GM12892 (cell line): Measurements from ENCODE around the gene SEBOX.
"Not testable (repeated sequence)": the region's sequence is repeated elsewhere in the genome, so short reads cannot be mapped to it uniquely, and the experiment has no call there.

Experiments
- DNase-seq: peaks from one replicate; pipeline ENCODE4 v3.0.0; 2011; ENCODE audit not compliant: insufficient read length
- FAIRE-seq: peaks from 2 replicates; lab custom pipeline; 2011; peaks lifted over from hg19 to GRCh38; lab: Jason Lieb, UNC
- POLR2A ChIP-seq: IDR thresholded peaks from 2 replicates; pipeline ENCODE4 v1.6.1; 2011; ENCODE audit warnings: low read depth, low read length, control low read depth
- POLR2AphosphoS5 ChIP-seq: IDR thresholded peaks from 2 replicates; pipeline ENCODE4 v1.6.1; 2011; ENCODE audit warnings: low read depth, low read length, control low read depth
- TAF1 ChIP-seq: IDR thresholded peaks from 2 replicates; pipeline ENCODE4 v1.6.1; 2011; ENCODE audit warnings: low read depth, mild to moderate bottlenecking, control low read depth, low read length, borderline replicate concordance

SEBOX gene

DNA sequence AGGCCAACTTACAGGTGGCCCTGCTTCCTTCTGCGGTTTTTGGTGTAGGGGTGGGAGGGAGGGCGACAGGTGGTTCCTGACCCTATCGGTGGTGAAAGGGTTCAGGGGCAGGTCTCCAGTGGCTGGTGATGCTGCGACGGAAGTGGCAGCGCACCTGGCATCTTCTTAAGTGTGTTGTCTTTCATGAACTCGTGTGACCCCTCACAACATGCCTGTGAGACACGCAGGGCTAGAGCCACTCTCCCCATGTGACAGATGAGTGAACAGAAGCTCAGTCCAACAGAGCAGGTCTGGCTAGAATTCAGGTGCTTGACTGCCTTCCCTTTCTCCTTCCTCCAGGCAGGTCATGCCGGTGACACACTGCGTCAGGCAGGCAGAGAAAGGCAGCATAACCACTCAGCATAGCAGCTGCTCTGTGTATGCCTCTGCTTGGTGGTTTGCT, 21.5 kb downstream of the SEBOX start:
- FAIRE-seq, result no peak
- DNase-seq, result no peak
- TF ChIP-seq POLR2AphosphoS5 (no peak), TAF1 (no peak), POLR2A (no peak; the same call in 1 of the 2 replicates)

GRCh38 chr17:28342313-28342712, 22.7 kb downstream of the SEBOX start:
- no peak for FAIRE-seq
- DNase-seq, result no peak
- TF ChIP-seq TAF1, result no peak
- no peak for TF ChIP-seq POLR2A
- TF ChIP-seq POLR2AphosphoS5, result no peak

DNA sequence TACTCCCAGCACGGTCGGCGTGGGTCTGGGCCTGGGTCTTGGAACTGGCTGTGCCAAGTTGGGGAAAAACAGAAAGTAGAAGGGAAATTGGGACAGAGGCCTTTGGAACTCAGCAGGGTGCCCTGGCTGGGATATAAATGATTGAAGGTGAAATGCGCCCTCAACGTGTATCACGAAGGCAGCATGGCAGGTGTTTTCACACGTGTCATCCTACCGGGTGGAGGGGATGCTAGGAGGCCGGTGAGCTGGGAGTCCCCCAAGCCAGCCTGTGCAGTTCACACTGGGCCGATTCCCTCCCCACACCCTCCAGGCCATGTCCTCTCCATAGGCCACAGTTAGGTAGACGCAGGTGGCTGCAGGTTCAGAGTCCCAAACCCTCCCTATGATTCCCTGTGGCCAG, 23.5 kb downstream of the SEBOX start:
- DNase-seq, result no peak
- no peak for FAIRE-seq
- no peak for TF ChIP-seq POLR2AphosphoS5
- no peak for TF ChIP-seq POLR2A
- no peak for TF ChIP-seq TAF1

GRCh38 chr17:28340374-28340773, 24.6 kb downstream of the SEBOX start:
- DNase-seq (no peak), FAIRE-seq (no peak)
- TF ChIP-seq POLR2A (no peak), TAF1 (no peak), POLR2AphosphoS5 (no peak)

GRCh38 chr17:28339431-28339830, 25.6 kb downstream of the SEBOX start:
- TF ChIP-seq POLR2A (no peak), POLR2AphosphoS5 (no peak), TAF1 (no peak)
- FAIRE-seq (no peak), DNase-seq (no peak)

GRCh38 chr17:28338769-28339212, 26.2 kb downstream of the SEBOX start:
- DNase-seq, FAIRE-seq: not testable (repeated sequence)

- TF ChIP-seq TAF1 (no peak), POLR2A (no peak), POLR2AphosphoS5 (no peak)
- DNase-seq, result no peak
- no peak for FAIRE-seq
These were observed 26.8 kb downstream of the SEBOX start for GRCh38 chr17:28338056-28338768.

GRCh38 chr17:28335959-28336871, 28.8 kb downstream of the SEBOX start:
- FAIRE-seq, result peak; percentile 56
- DNase-seq, result no peak
- TF ChIP-seq TAF1, result no peak
- no peak for TF ChIP-seq POLR2AphosphoS5
- no peak for TF ChIP-seq POLR2A

- DNase-seq (peak; percentile 97), FAIRE-seq (peak; percentile 98)
- peak; percentile 80; the same call in 1 of the 2 replicates for TF ChIP-seq POLR2A
- TF ChIP-seq TAF1, result no peak
- peak; percentile 58; the same call in 1 of the 2 replicates for TF ChIP-seq POLR2AphosphoS5
These were observed 29.6 kb downstream of the SEBOX start, which contains the start of the genes IFT20 and TNFAIP1 for GRCh38 chr17:28335201-28335958. Gene IFT20 (minus strand): TSS chr17:28335472. CDS start chr17:28331985, 3,487 bp downstream. Gene TNFAIP1 (plus strand): TSS chr17:28335761. CDS start chr17:28339522, 3,761 bp downstream.

DNA sequence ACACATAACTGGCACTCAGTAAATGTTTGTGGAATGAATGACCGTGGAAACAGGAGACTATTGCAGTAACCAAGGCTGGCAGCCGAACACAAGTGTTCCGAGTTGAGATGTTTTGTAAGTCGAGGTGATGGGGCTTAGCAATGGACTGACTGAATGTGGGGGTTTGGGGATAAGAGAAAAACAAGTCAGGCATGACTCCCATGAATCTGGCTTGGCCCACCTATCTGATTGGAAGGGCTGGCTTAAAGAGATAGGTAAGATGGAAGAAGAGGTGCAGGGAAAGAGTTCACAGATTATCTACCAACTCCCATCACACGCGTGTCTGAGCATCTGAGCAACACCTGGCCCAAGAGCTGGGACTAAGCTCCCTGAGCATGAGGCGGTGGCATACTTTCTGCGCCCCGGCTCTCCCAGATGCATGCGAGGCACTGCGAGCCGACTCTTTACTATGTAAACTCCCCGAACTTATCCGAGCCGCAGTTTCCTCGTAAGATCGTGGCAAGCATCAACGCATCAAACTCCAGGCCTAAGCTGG, 30.3 kb downstream of the SEBOX start:
- DNase-seq (no peak), FAIRE-seq (no peak)
- TF ChIP-seq POLR2A, result no peak
- no peak for TF ChIP-seq TAF1
- TF ChIP-seq POLR2AphosphoS5, result no peak

DNA sequence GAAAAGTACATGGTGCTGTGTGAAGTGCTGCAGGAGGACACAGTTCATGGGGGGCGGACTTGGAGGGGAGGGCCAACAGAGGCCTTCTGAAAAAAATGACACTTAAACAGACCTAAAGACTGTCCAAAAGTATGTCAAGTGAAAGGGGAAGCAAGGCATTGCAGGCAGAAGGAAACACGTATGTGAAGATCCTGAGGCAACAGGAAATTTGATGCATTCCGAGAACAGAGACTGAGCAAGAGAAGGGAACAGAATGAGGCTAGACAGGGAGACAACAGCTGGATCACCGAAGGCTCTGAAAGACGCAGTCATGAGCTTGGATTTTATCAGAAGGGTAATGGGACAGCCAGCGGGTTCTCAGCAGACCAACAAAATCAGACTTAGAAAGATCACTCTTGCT, 30.8 kb downstream of the SEBOX start:
- TF ChIP-seq POLR2A, result no peak
- TF ChIP-seq POLR2AphosphoS5, result no peak
- TF ChIP-seq TAF1, result no peak
- DNase-seq, result no peak
- FAIRE-seq, result no peak
